H9 (cell line): ENCODE data around the gene ORAI2. TPM values are rescaled to one million over a fixed set of nuclear protein-coding genes. Genes with fewer than 3 reads are reported as not detected.
A peak's percentile ranks its signal among the peaks of the same experiment; 100 is the strongest.

Experiments used
- DNase-seq: peaks from one replicate; pipeline ENCODE4 v3.0.0-alpha.2; 2017
- H2AFZ ChIP-seq: one replicate; pipeline ENCODE4 v1.6.1; 2013; ENCODE audit warnings: mild to moderate bottlenecking, low read length, control low read depth, moderate library complexity
- H2AK5ac ChIP-seq: 2 replicates; pipeline ENCODE4 v1.6.1; 2013; ENCODE audit warnings: low read length, control low read depth, mixed read lengths; ENCODE audit not compliant: insufficient read length
- H2BK120ac ChIP-seq: one replicate; pipeline ENCODE4 v1.6.1; 2013; ENCODE audit warnings: low read depth, mild to moderate bottlenecking, low read length, control low read depth, inconsistent platforms; ENCODE audit not compliant: poor library complexity, severe bottlenecking
- H2BK12ac ChIP-seq: 2 replicates; pipeline ENCODE4 v1.6.1; 2013; ENCODE audit warnings: low read length, control low read depth, mixed read lengths, low read depth; ENCODE audit not compliant: insufficient read length
- H2BK15ac ChIP-seq: 2 replicates; pipeline ENCODE4 v1.6.1; 2013; ENCODE audit warnings: low read depth, low read length, control low read depth
- H2BK20ac ChIP-seq: one replicate; pipeline ENCODE4 v1.6.1; 2013; ENCODE audit warnings: low read depth, mild to moderate bottlenecking, low read length, control low read depth, inconsistent platforms; ENCODE audit not compliant: poor library complexity, severe bottlenecking
- H2BK5ac ChIP-seq: 2 replicates; pipeline ENCODE4 v1.6.1; 2013; ENCODE audit warnings: low read length, control low read depth, mixed read lengths; ENCODE audit not compliant: insufficient read length
- H3K14ac ChIP-seq: 2 replicates; pipeline ENCODE4 v1.6.1; 2013; ENCODE audit warnings: low read length, control low read depth; ENCODE audit not compliant: insufficient read depth
- H3K18ac ChIP-seq: 2 replicates; pipeline ENCODE4 v1.6.1; 2013; ENCODE audit warnings: low read depth, mild to moderate bottlenecking, mixed read lengths, low read length, control low read depth; ENCODE audit not compliant: insufficient read length
- H3K23ac ChIP-seq: 2 replicates; pipeline ENCODE4 v1.6.1; 2013; ENCODE audit warnings: low read length, control low read depth, mixed read lengths, low read depth; ENCODE audit not compliant: insufficient read length
- H3K23me2 ChIP-seq: 2 replicates; pipeline ENCODE4 v1.6.1; 2013; ENCODE audit warnings: low read depth, mild to moderate bottlenecking, mixed read lengths, low read length, control low read depth; ENCODE audit not compliant: insufficient read length, poor library complexity, severe bottlenecking
- H3K27ac ChIP-seq: 2 replicates; pipeline ENCODE4 v1.5.1; 2013; ENCODE audit warnings: low read length, control low read depth, mixed read lengths, low read depth; ENCODE audit not compliant: insufficient read length
- H3K27me3 ChIP-seq: 2 replicates; pipeline ENCODE4 v1.6.1; 2013; ENCODE audit warnings: low read length, control low read depth, inconsistent platforms; ENCODE audit not compliant: insufficient read depth
- H3K4ac ChIP-seq: 2 replicates; pipeline ENCODE4 v1.6.1; 2013; ENCODE audit warnings: low read depth, mild to moderate bottlenecking, control low read depth, inconsistent platforms, low read length, moderate library complexity
- H3K4me1 ChIP-seq: 2 replicates; pipeline ENCODE4 v1.6.1; 2013; ENCODE audit warnings: low read length, control low read depth, inconsistent platforms; ENCODE audit not compliant: insufficient read depth
- H3K4me2 ChIP-seq: 2 replicates; pipeline ENCODE4 v1.6.1; 2013; ENCODE audit warnings: low read length, control low read depth, mixed read lengths; ENCODE audit not compliant: insufficient read length, insufficient read depth
- H3K56ac ChIP-seq: 2 replicates; pipeline ENCODE4 v1.6.1; 2013; ENCODE audit warnings: low read depth, mild to moderate bottlenecking, mixed read lengths, low read length, control low read depth; ENCODE audit not compliant: insufficient read length
- H3K79me1 ChIP-seq: 2 replicates; pipeline ENCODE4 v1.6.1; 2013; ENCODE audit warnings: low read depth, mild to moderate bottlenecking, moderate library complexity, low read length, control low read depth, inconsistent platforms; ENCODE audit not compliant: insufficient read depth, poor library complexity, severe bottlenecking
- H3K79me2 ChIP-seq: 2 replicates; pipeline ENCODE4 v1.6.1; 2013; ENCODE audit warnings: low read length, control low read depth, inconsistent platforms; ENCODE audit not compliant: insufficient read depth
- H3K9ac ChIP-seq: 2 replicates; pipeline ENCODE4 v1.6.1; 2013; ENCODE audit warnings: low read length, control low read depth, mixed read lengths; ENCODE audit not compliant: insufficient read length; ENCODE audit errors: extremely low read depth
- H3K9me3 ChIP-seq: one replicate; pipeline ENCODE4 v1.6.1; 2013; ENCODE audit warnings: low read depth, low read length, inconsistent platforms; ENCODE audit not compliant: control insufficient read depth
- H3T11ph ChIP-seq: one replicate; pipeline ENCODE4 v1.6.1; 2013; ENCODE audit warnings: mild to moderate bottlenecking, low read length, control low read depth, inconsistent platforms
- H4K20me1 ChIP-seq: one replicate; pipeline ENCODE4 v1.6.1; 2013; ENCODE audit not compliant: control insufficient read depth, insufficient read length, insufficient read depth
- H4K5ac ChIP-seq: 2 replicates; pipeline ENCODE4 v1.6.1; 2013; ENCODE audit warnings: low read depth, mild to moderate bottlenecking, mixed read lengths, low read length, control low read depth; ENCODE audit not compliant: insufficient read length
- H4K8ac ChIP-seq: replicated peaks from 2 replicates; pipeline ENCODE4 v1.6.1; 2013; ENCODE audit warnings: low read length, control low read depth, mixed read lengths, low read depth; ENCODE audit not compliant: insufficient read length
- H4K91ac ChIP-seq: 2 replicates; pipeline ENCODE4 v1.6.1; 2013; ENCODE audit warnings: low read depth, mild to moderate bottlenecking, moderate library complexity, mixed read lengths, low read length, control low read depth; ENCODE audit not compliant: insufficient read length
- H3K27ac Mint-ChIP-seq, 3 experiments: 2 replicates in 2 of 3; 3 replicates in 1 of 3; pipeline ENCODE4 v1.8.0; 2020 to 2021; ENCODE audit warnings: mixed read lengths in 3 of 3, mild to moderate bottlenecking in 1 of 3, moderate library complexity in 1 of 3
- H3K27me3 Mint-ChIP-seq: 2 replicates; pipeline ENCODE4 v1.8.0; 2021; ENCODE audit warnings: low read depth, mild to moderate bottlenecking, moderate library complexity, mixed read lengths
- H3K36me3 Mint-ChIP-seq, 3 experiments: 2 replicates in 2 of 3; 3 replicates in 1 of 3; pipeline ENCODE4 v1.8.0; 2020 to 2021; ENCODE audit warnings: low read depth in 3 of 3, mixed read lengths in 3 of 3; ENCODE audit not compliant: insufficient read depth in 1 of 3
- H3K4me1 Mint-ChIP-seq, 2 experiments: 2 replicates each; pipeline ENCODE4 v1.8.0; 2020; ENCODE audit warnings: mixed read lengths in 2 of 2
- H3K4me3 Mint-ChIP-seq, 2 experiments: 2 replicates in 1 of 2; 3 replicates in 1 of 2; pipeline ENCODE4 v1.8.0; 2020 to 2021; ENCODE audit warnings: mild to moderate bottlenecking in 2 of 2, mixed read lengths in 2 of 2, moderate library complexity in 1 of 2
- H3K9me3 Mint-ChIP-seq, 2 experiments: 2 replicates in 1 of 2; 3 replicates in 1 of 2; pipeline ENCODE4 v1.8.0; 2020; ENCODE audit warnings: mild to moderate bottlenecking in 2 of 2, mixed read lengths in 2 of 2, moderate library complexity in 1 of 2
- WGBS: extraction: QIAGEN DNeasy Blood & Tissue Kit; methylation state at CpG from one replicate; pipeline ENCODE4 v1.1.7; 2013; ENCODE audit warnings: missing lambda C conversion rate, low lambda C conversion rate, mixed read lengths; ENCODE audit not compliant: insufficient read length; ENCODE audit errors: extremely low coverage; 5-methylcytosine and 5-hydroxymethylcytosine counted together
- total RNA-seq: library from RNA; stranded (reverse); gene quantifications from 2 replicates; pipeline ENCODE4 v1.2.1, GENCODE V29; 2021
- TF ChIP-seq, protein P1 (sequence below): fragments of 200-600 bp; sonication (generic); conservative IDR thresholded peaks from 3 replicates; pipeline ENCODE4 v1.8.0; 2021; ENCODE audit warnings: antibody characterized with exemption, mild to moderate bottlenecking

The ORAI2 gene
- total RNA-seq, 1 experiment from 2014 or later = 26.6 TPM

GRCh38 chr7:102431617-102432298 lies 1.6 kb upstream of the ORAI2 start:
- Histone ChIP-seq H3K23ac (no peak overlapping the region), H3K23me2 (peaks cover 9% of the 10 kb centered on the region), H2BK12ac (no peak overlapping the region), H2AK5ac (no peak overlapping the region), H2AFZ (no peak overlapping the region), H4K5ac (no peak overlapping the region), H2BK20ac (no peak overlapping the region), H3K4me2 (no peak overlapping the region), H3K4me1 (no peaks in the 10 kb centered on the region; the same call in 1 of the 2 replicates), H3K79me2 (no peaks in the 10 kb centered on the region), H4K8ac (no peak overlapping the region), H2BK15ac (no peak overlapping the region), H3K14ac (no peak overlapping the region), H3K56ac (no peak overlapping the region), H3K4ac (no peak overlapping the region), H4K20me1 (no peaks in the 10 kb centered on the region), H4K91ac (no peak overlapping the region), H2BK5ac (no peak overlapping the region), H3T11ph (no peak overlapping the region), H3K27me3 (no peaks in the 10 kb centered on the region), H3K9me3 (no peaks in the 10 kb centered on the region), H3K18ac (no peak overlapping the region), H3K79me1 (no peaks in the 10 kb centered on the region), H2BK120ac (no peak overlapping the region), H3K9ac (no peak overlapping the region), H3K27ac (no peak overlapping the region)
- Mint-ChIP-seq H3K4me1 (peaks cover 21% of the 10 kb centered on the region in 2 experiments), H3K9me3 (no peaks in the 10 kb centered on the region), H3K27me3 (peaks cover 8% of the 10 kb centered on the region), H3K36me3 (peaks cover 4 to 21% (median 5%) of the 10 kb centered on the region in 3 experiments), H3K27ac (peak overlapping the region in 1 of 3 experiments; percentile 77; a peak in 1 of 7 replicates), H3K4me3 (peak overlapping the region; percentile 75 to 79; a peak in 4 of 5 replicates)
- WGBS = no CpG with 5 or more reads among the region's 17 CpGs
- TF ChIP-seq, protein P1, sequence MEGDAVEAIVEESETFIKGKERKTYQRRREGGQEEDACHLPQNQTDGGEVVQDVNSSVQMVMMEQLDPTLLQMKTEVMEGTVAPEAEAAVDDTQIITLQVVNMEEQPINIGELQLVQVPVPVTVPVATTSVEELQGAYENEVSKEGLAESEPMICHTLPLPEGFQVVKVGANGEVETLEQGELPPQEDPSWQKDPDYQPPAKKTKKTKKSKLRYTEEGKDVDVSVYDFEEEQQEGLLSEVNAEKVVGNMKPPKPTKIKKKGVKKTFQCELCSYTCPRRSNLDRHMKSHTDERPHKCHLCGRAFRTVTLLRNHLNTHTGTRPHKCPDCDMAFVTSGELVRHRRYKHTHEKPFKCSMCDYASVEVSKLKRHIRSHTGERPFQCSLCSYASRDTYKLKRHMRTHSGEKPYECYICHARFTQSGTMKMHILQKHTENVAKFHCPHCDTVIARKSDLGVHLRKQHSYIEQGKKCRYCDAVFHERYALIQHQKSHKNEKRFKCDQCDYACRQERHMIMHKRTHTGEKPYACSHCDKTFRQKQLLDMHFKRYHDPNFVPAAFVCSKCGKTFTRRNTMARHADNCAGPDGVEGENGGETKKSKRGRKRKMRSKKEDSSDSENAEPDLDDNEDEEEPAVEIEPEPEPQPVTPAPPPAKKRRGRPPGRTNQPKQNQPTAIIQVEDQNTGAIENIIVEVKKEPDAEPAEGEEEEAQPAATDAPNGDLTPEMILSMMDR = no peak
- DNase-seq = peak; percentile 41
